K562 (cell line): ENCODE results near the gene PGAP3. TPM values are rescaled to one million over a fixed set of nuclear protein-coding genes. Genes with fewer than 3 reads are reported as not detected.

ENCODE experiments used
- ATAC-seq: fragments of 200-7000 bp; cut with Tn5 transposase; 3 replicates; pipeline ENCODE4 v1.9.1; 2020; ENCODE audit warnings: moderate library complexity
- BruUV-seq: library from RNA; stranded (reverse); fragments of 400-500 nt; replicated peaks from 2 replicates; lab custom pipeline; 2021; lab: Mats Ljungman, UMichigan
- CTCF ChIA-PET: fragments of 300-600 bp; formaldehyde crosslinking; extraction: SDS; loops from one replicate; lab custom pipeline; 2021; ENCODE audit warnings: low intra/inter-chr PET ratio; lab: Yijun Ruan, JAX
- POLR2A ChIA-PET: fragments of 300-600, 350-650 bp; sonication (Branson Sonifier 250); formaldehyde crosslinking; extraction: SDS; loops from one replicate; lab custom pipeline; 2021; ENCODE audit warnings: antibody characterized with exemption, inconsistent platforms; lab: Yijun Ruan, JAX
- DNase-seq, 4 experiments: peaks; one replicate each; pipeline versions ENCODE4 v3.0.0 to v3.0.0-alpha.2; 2011 to 2018; ENCODE audit warnings: low spot score in 3 of 4, mixed read lengths in 3 of 4; ENCODE audit errors: extremely low read depth in 1 of 4
- FAIRE-seq: peaks from 2 replicates; lab custom pipeline; 2011; peaks lifted over from hg19 to GRCh38; lab: Jason Lieb, UNC
- H2AFZ ChIP-seq: 2 replicates; pipeline ENCODE4 v1.6.0; 2011; ENCODE audit warnings: low read depth, low read length, control low read depth, inconsistent platforms
- H3K27ac ChIP-seq: fragments of 200-600 bp; 3 replicates; pipeline ENCODE4 v1.8.0; 2011; ENCODE audit warnings: low read depth, mild to moderate bottlenecking, control low read depth, inconsistent platforms, low read length, moderate library complexity, mixed read lengths; ENCODE audit errors: extremely low read depth
- H3K27me3 ChIP-seq, 2 experiments: fragments of 300-600 bp in 1 of 2; 2 replicates in 1 of 2; 3 replicates in 1 of 2; pipeline versions ENCODE4 v1.6.0 to v1.8.0; 2011; ENCODE audit warnings: inconsistent platforms in 2 of 2, low read length in 2 of 2, mild to moderate bottlenecking in 1 of 2, mixed read lengths in 1 of 2, moderate library complexity in 1 of 2; ENCODE audit not compliant: control insufficient read depth in 2 of 2, insufficient read depth in 2 of 2
- H3K36me3 ChIP-seq: fragments of 300-600 bp; 3 replicates; pipeline ENCODE4 v1.8.0; 2011; ENCODE audit warnings: mild to moderate bottlenecking, low read length, inconsistent platforms; ENCODE audit not compliant: control insufficient read depth, insufficient read depth
- H3K4me1 ChIP-seq, 2 experiments: fragments of 200-600 bp in 1 of 2; replicated peaks in 1 of 2; 2 replicates in 1 of 2; 3 replicates in 1 of 2; pipeline versions ENCODE4 v1.5.1 to v1.8.0; 2011; ENCODE audit warnings: inconsistent platforms in 2 of 2, low read length in 2 of 2, mild to moderate bottlenecking in 1 of 2, mixed read lengths in 1 of 2, moderate library complexity in 1 of 2; ENCODE audit not compliant: control insufficient read depth in 2 of 2, insufficient read depth in 2 of 2
- H3K4me2 ChIP-seq: 2 replicates; pipeline ENCODE4 v1.6.1; 2011; ENCODE audit warnings: low read length, control low read depth, inconsistent platforms, mixed read lengths; ENCODE audit not compliant: insufficient read depth
- H3K4me3 ChIP-seq: fragments of 200-600 bp; sonication (generic), shearing (Covaris generic); 2 replicates; pipeline ENCODE4 v1.5.1; 2016; ENCODE audit warnings: control low read depth, inconsistent platforms
- H3K79me2 ChIP-seq: fragments of 200-600 bp; 3 replicates; pipeline ENCODE4 v1.8.0; 2011; ENCODE audit warnings: low read length, inconsistent platforms; ENCODE audit not compliant: control insufficient read depth, insufficient read depth
- H3K9ac ChIP-seq, 2 experiments: 2 replicates each; pipeline versions ENCODE4 v1.6.0 to v1.6.1; 2011; ENCODE audit warnings: low read depth in 2 of 2, low read length in 2 of 2, control low read depth in 1 of 2, inconsistent platforms in 1 of 2, mild to moderate bottlenecking in 1 of 2, mixed read lengths in 1 of 2; ENCODE audit not compliant: insufficient read depth in 1 of 2
- H3K9me1 ChIP-seq: one replicate; pipeline ENCODE4 v1.6.0; 2011; ENCODE audit warnings: inconsistent platforms, mild to moderate bottlenecking, low read length, moderate library complexity; ENCODE audit not compliant: control insufficient read depth, insufficient read depth
- H3K9me3 ChIP-seq: replicated peaks from 2 replicates; pipeline ENCODE4 v1.5.1; 2011; ENCODE audit warnings: low read depth, low read length, inconsistent platforms; ENCODE audit not compliant: control insufficient read depth, insufficient read depth
- H4K20me1 ChIP-seq: replicated peaks from 2 replicates; pipeline ENCODE4 v1.6.1; 2011; ENCODE audit warnings: low read length, inconsistent platforms, mixed read lengths; ENCODE audit not compliant: control insufficient read depth, insufficient read depth
- FOXA1 ChIP-seq: fragments of 450-650 bp; IDR thresholded peaks from 2 replicates; pipeline ENCODE4 v1.6.1; 2016; ENCODE audit warnings: mild to moderate bottlenecking, borderline replicate concordance
- FOXK1 ChIP-seq: sonication (generic); formaldehyde crosslinking; IDR thresholded peaks from 2 replicates; pipeline ENCODE4 v1.8.0; 2022; ENCODE audit warnings: missing genetic modification reagents, mild to moderate bottlenecking, borderline replicate concordance
- HDAC3 ChIP-seq: fragments of 450-650 bp; IDR thresholded peaks from 2 replicates; pipeline ENCODE4 v1.6.1; 2018; ENCODE audit warnings: borderline replicate concordance, mild to moderate bottlenecking, moderate library complexity; ENCODE audit not compliant: partially characterized antibody
- MAZ ChIP-seq, 2 experiments: fragments of 450-650 bp in 1 of 2; sonication (generic) in 1 of 2; formaldehyde crosslinking; IDR thresholded peaks in 1 of 2; conservative IDR thresholded peaks in 1 of 2; 2 replicates each; pipeline versions ENCODE4 v1.4.0 to v1.5.0; 2020; ENCODE audit warnings: mild to moderate bottlenecking in 1 of 2, missing genetic modification reagents in 1 of 2
- MCM7 ChIP-seq, 2 experiments: fragments of 450-650 bp; IDR thresholded peaks; 2 replicates each; pipeline ENCODE4 v1.6.1; 2016 to 2018
- PML ChIP-seq: IDR thresholded peaks from 2 replicates; pipeline ENCODE4 v1.6.1; 2012; ENCODE audit warnings: low read length, inconsistent platforms
- RAD51 ChIP-seq: fragments of 450-650 bp; IDR thresholded peaks from 2 replicates; pipeline ENCODE4 v1.7.1; 2016; ENCODE audit warnings: low read depth, mild to moderate bottlenecking, borderline replicate concordance
- ZNF785 ChIP-seq: fragments of 250-450 bp; sonication (Bioruptor Pico); IDR thresholded peaks from 2 replicates; pipeline ENCODE4 v1.4.0; 2020; ENCODE audit warnings: mild to moderate bottlenecking
- WGBS: fragments of 100-300 bp; shearing (Covaris generic); methylation state at CpG from one replicate; pipeline ENCODE4 v1.1.6; 2016; ENCODE audit warnings: low coverage, mixed read lengths; ENCODE audit not compliant: insufficient coverage; ENCODE audit errors: missing lambda C conversion rate; 5-methylcytosine and 5-hydroxymethylcytosine counted together
- in situ Hi-C: fragments of 300-500 bp; cut with MboI; formaldehyde crosslinking; loops from 4 replicates; pipeline ENCODE4 v1.15.0; 2018; ENCODE audit warnings: inconsistent platforms, mixed read lengths
- intact Hi-C: fragments of 100-400 bp; cut with micrococcal nuclease; formaldehyde crosslinking; loops from 2 replicates; pipeline ENCODE4 v1.14.2; 2022
- polyA plus RNA-seq, 8 experiments: library from polyadenylated mRNA; depleted of rRNA in 4 of 8; stranded (reverse) in 5 of 8; unstranded in 3 of 8; fragments of >200 nt; fragmentation: Nextera tagmentation in 2 of 8; fragmentation: Illumina TruSeq in 1 of 8; extraction: Ambion mirVana in 2 of 8; extraction: Trizol in 1 of 8; gene quantifications; 2 replicates each; pipeline versions ENCODE4 v1.2.1 to v1.2.3, GENCODE V29; 2011 to 2014; ENCODE audit warnings: inconsistent platforms in 1 of 8, missing spikeins in 1 of 8
- total RNA-seq, 7 experiments: library from RNA; depleted of rRNA in 6 of 7; stranded (reverse); fragments of >200 nt in 6 of 7; fragmentation: Illumina TruSeq in 2 of 7; extraction: Trizol in 2 of 7; gene quantifications; 2 replicates each; pipeline versions ENCODE4 v1.2.1 to v1.2.3, GENCODE V29; 2011 to 2021; ENCODE audit warnings: low replicate concordance in 1 of 7
- TF ChIP-seq, protein P1 (sequence below): sonication (generic); formaldehyde crosslinking; IDR thresholded peaks from 2 replicates; pipeline ENCODE4 v1.8.0; 2022; ENCODE audit warnings: mild to moderate bottlenecking, low read depth, missing genetic modification reagents
- TF ChIP-seq, protein P2 (sequence below): fragments of 450-650 bp; IDR thresholded peaks from 2 replicates; pipeline ENCODE4 v1.6.1; 2016; ENCODE audit warnings: mild to moderate bottlenecking

PGAP3 gene
- total and polyA plus RNA-seq, 9 of the 15 experiments (the other 6 are each of a cell fraction or from before 2014, with no cell fraction given): 0.38 to 9.4 (median 4.5) TPM

DNA sequence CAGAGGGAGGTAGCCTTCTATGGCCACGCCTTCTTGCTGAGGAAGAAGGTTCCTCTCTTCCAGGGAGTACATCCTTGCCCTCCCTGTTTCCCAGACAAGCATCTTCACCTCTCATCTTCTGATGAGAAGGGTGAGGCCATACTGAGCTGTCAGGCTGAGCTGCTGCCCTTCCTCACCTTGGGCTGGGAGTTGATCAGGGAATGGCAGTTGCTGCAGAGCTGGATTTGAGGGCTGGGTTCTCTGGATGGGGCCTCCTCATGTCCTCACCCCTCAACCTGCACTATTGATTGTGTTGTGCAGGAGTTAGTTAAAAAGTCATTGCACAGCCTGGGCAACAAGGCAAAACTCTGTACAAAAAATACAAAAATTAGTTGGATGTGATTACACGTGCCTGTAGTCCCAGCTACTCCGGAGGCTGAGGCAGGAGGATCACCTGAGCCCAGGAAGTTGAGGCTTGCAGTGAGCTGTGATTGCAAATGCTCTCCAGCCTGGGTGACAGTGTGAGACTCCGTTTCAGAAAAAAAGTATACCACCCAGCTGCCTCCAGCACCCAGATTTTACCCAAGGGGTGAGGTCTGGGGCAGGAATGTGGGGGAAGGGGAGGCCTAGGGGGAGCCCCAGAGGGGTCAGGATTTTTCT is 14.0 kb upstream of the PGAP3 start:
- TF ChIP-seq FOXA1: no peak

DNA sequence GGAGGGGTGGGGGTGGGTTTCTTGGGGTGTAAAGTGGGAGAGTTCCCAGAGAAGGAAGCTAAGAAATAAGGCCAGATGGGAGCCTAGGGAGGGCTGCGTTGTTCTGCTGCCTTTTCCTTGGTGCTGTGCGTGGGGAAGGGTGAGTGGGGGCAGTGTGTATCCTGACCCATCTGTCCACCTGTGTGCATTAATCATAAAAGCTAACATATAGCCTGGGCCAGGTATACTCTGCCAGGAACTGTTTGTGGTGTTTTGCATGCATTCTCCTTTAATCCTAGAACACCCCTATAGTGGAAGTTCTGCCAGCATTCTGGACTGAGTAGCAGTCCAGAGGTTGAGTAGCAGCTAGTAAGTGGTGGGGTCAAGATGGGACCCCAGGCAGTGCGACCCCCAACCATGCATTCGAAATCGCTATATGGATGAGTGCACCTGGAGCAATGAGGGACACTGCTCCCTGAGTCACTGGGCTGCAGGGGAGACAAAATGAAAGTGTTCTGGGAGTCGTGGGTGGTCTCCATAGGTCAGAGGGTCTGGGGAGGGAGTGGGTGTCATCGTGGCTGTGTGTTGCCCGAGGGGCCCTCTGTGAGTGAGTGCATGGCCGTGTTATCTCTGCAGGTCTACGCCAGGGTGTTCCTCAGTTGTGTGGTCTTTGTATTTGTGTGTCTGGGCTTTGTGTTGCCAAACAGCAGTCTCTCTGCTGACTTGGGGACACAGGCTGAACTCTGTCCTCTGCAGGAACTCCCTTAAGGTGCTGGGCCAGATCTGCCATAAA is 13.3 kb upstream of the PGAP3 start:
- FAIRE-seq (no peak), DNase-seq (no peak), ATAC-seq (peak; percentile 35; the same call in 1 of the 3 replicates)
- Histone ChIP-seq H4K20me1 (no peaks in the 10 kb centered on the region; the same call in 1 of the 2 replicates), H3K9ac (peak overlapping the region in 1 of 2 experiments; percentile 43; a peak in 1 of 4 replicates), H3K4me3 (no peak overlapping the region), H2AFZ (no peak overlapping the region), H3K79me2 (no peaks in the 10 kb centered on the region), H3K4me2 (no peak overlapping the region), H3K9me1 (no peaks in the 10 kb centered on the region), H3K4me1 (peaks cover 0 to 26% of the 10 kb centered on the region in 2 experiments; a peak in 3 of 5 replicates), H3K9me3 (no peaks in the 10 kb centered on the region), H3K27me3 (no peaks in the 10 kb centered on the region; a peak in 1 of 5 replicates), H3K36me3 (no peaks in the 10 kb centered on the region), H3K27ac (no peak overlapping the region)
- WGBS: 28% methylated on average over 10 of the region's 10 CpGs
- ChIA-PET POLR2A (interaction anchor here (0.6 to 1.5 kb wide), 3 partner anchors 13 to 288 kb away, joined by 3 to 7 read pairs (median 3); no protein-coding TSS in a partner anchor), CTCF (no interaction called here)
- in situ Hi-C loops (no loop called here), intact Hi-C loops (no loop called here)
- BruUV-seq: no TSS peak
- TF ChIP-seq RAD51: no peak
- no peak for TF ChIP-seq MAZ (CRISPR knock-in tag; conservative IDR thresholded peaks at IDR 0.05 in 1 of 2, IDR thresholded peaks at IDR 0.05 in 1 of 2)
- no peak for TF ChIP-seq MCM7 (IDR thresholded peaks at IDR 0.05)
- TF ChIP-seq PML: no peak
- no peak for TF ChIP-seq FOXK1 (CRISPR knock-in tag)
- TF ChIP-seq, protein P1, sequence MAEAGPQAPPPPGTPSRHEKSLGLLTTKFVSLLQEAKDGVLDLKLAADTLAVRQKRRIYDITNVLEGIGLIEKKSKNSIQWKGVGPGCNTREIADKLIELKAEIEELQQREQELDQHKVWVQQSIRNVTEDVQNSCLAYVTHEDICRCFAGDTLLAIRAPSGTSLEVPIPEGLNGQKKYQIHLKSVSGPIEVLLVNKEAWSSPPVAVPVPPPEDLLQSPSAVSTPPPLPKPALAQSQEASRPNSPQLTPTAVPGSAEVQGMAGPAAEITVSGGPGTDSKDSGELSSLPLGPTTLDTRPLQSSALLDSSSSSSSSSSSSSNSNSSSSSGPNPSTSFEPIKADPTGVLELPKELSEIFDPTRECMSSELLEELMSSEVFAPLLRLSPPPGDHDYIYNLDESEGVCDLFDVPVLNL (CRISPR knock-in tag): no peak
- TF ChIP-seq, protein P2, sequence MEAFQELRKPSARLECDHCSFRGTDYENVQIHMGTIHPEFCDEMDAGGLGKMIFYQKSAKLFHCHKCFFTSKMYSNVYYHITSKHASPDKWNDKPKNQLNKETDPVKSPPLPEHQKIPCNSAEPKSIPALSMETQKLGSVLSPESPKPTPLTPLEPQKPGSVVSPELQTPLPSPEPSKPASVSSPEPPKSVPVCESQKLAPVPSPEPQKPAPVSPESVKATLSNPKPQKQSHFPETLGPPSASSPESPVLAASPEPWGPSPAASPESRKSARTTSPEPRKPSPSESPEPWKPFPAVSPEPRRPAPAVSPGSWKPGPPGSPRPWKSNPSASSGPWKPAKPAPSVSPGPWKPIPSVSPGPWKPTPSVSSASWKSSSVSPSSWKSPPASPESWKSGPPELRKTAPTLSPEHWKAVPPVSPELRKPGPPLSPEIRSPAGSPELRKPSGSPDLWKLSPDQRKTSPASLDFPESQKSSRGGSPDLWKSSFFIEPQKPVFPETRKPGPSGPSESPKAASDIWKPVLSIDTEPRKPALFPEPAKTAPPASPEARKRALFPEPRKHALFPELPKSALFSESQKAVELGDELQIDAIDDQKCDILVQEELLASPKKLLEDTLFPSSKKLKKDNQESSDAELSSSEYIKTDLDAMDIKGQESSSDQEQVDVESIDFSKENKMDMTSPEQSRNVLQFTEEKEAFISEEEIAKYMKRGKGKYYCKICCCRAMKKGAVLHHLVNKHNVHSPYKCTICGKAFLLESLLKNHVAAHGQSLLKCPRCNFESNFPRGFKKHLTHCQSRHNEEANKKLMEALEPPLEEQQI: no peak
- no peak for TF ChIP-seq HDAC3
- no peak for TF ChIP-seq ZNF785 (CRISPR knock-in tag)

More for the DNA sequence above, 14.0 kb upstream of the PGAP3 start:
- ChIA-PET POLR2A (no interaction called here), CTCF (no interaction called here)
- no peaks in the 10 kb centered on the region for H3K79me2 ChIP-seq
- BruUV-seq: no TSS peak
- no peaks in the 10 kb centered on the region for H3K36me3 ChIP-seq
- H3K4me2 ChIP-seq: no peak overlapping the region
- no peak overlapping the region for H3K9ac ChIP-seq
- no peaks in the 10 kb centered on the region; a peak in 1 of 5 replicates for H3K27me3 ChIP-seq
- FAIRE-seq (no peak), DNase-seq (peak in 1 of 4 experiments; percentile 27), ATAC-seq (no peak)
- H4K20me1 ChIP-seq: no peaks in the 10 kb centered on the region; the same call in 1 of the 2 replicates
- no peak overlapping the region for H2AFZ ChIP-seq
- H3K9me3 ChIP-seq: no peaks in the 10 kb centered on the region
- H3K9me1 ChIP-seq: no peaks in the 10 kb centered on the region
- intact Hi-C loops: no loop called here
- no peak overlapping the region for H3K4me3 ChIP-seq
- H3K27ac ChIP-seq: no peak overlapping the region
- H3K4me1 ChIP-seq: peaks cover 0 to 26% of the 10 kb centered on the region in 2 experiments; a peak in 3 of 5 replicates
- 23% methylated on average over 4 of the region's 4 CpGs for WGBS
- in situ Hi-C loops: no loop called here
